Measurements from ENCODE around the gene NANOS3.

Gene NANOS3

GRCh38 chr19:13864667-13865570 lies 12.0 kb upstream of the NANOS3 start:
- DNase-seq (ENCODE audit: low spot score), result no peak

- DNase-seq (ENCODE audit: low spot score), result no peak
These were observed 11.1 kb upstream of the NANOS3 start for GRCh38 chr19:13865571-13866462.

GRCh38 chr19:13866463-13867046 lies 10.4 kb upstream of the NANOS3 start:
- DNase-seq (ENCODE audit: low spot score), result no peak

GRCh38 chr19:13868663-13869062 lies 8.3 kb upstream of the NANOS3 start:
- no peak for DNase-seq (ENCODE audit: low spot score)

GRCh38 chr19:13869281-13869680 lies 7.7 kb upstream of the NANOS3 start:
- no peak for DNase-seq (ENCODE audit: low spot score)

- DNase-seq (ENCODE audit: low spot score), result no peak
These were observed 6.1 kb upstream of the NANOS3 start for GRCh38 chr19:13870873-13871272.

DNA sequence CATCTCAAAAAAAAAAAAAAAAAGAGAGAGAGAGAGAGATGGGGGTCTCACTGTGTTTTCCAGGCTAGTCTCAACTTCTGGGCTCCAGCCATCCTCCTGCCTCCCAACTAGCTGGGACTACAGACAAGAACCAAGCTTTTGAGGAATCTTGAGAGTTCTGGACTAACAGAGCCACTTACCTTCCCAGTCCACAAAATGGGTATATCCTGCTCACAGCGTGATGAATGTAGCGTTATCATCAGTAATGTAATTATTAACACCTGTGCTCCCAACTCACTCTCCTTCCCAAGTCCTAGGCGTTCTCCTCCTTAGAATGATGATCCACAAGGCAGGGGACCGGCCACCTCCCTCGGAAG lies 4.6 kb upstream of the NANOS3 start:
- DNase-seq (ENCODE audit: low spot score), result no peak

- DNase-seq (ENCODE audit: low spot score), result peak; percentile 60
These were observed 4.1 kb upstream of the NANOS3 start for GRCh38 chr19:13872695-13873389.

GRCh38 chr19:13873834-13874515 lies 3.0 kb upstream of the NANOS3 start:
- no peak for DNase-seq (ENCODE audit: low spot score)

GRCh38 chr19:13875824-13876223 lies 1.1 kb upstream of the NANOS3 start:
- no peak for DNase-seq (ENCODE audit: low spot score)

GRCh38 chr19:13877303-13877702 lies 369 bp downstream of the NANOS3 start:
- DNase-seq (ENCODE audit: low spot score), result no peak

DNA sequence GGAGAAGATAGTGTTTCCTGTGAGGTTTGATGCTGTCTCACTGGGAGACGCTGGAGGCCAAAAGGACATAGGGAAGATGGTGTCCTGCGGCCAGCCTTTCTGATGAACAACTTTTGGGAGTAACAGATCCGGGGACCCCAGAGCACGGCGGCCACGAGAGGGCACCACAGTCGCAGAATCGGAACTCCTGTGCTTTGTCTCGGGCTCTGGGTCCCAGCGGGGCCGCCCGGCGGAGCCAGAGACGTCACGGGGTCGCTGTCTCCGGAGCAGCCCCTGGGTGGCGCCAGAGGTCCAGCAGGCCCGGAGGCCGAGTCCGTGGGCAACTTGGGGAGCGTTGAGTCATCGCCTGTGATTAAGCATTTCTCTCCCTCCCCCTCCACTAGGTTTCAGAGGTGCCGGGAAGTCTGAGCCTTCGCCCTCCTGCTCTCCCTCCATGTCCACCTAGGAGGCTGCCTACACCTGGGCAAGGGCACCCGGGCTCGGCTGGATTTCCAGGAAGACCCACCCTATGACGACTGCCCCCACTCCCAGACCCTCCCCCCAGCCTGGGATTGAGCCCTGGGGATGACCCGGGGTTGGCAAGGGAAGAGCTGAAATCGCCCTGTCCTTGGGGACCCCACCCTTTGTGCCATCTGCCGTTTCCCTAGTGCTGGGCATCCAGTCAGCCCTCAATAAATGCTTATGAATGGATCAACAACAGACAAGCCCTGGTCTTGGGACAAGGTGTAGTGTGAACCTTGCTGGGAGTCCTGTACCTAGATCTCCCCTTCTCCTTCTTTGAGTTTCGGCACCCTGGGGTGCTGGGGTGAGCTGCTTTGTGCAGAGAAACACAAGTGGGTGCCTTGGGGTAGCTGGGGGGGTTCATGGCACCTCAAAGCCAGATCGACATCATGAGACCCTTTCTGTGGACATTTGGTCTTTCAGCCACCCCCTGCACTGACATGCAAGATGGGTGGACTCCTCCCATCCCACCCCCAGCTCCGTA lies 3.4 kb downstream of the NANOS3 start:
- DNase-seq (ENCODE audit: low spot score), result peak; percentile 94

GRCh38 chr19:13881251-13881691 lies 4.3 kb downstream of the NANOS3 start:
- no peak for DNase-seq (ENCODE audit: low spot score)

- no peak for DNase-seq (ENCODE audit: low spot score)
These were observed 4.9 kb downstream of the NANOS3 start for GRCh38 chr19:13881692-13882418.

DNA sequence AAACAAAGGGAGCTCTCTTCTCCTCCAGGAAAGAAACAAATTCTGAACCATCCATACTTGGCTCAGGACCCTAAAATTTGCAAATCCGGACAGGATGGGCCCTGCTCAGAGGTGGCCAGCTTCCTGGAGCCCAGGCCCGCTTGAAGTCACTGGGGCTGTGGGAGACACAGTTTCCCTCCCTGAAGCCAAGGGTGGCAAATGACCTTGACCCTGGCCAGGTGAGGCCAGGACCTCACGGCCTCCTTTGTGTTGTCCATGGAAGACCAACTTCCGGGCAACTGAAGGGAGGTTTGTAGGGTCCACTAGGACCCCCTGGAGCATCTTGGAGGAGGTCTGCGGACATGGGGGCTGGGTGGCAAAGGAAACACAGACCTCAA lies 5.5 kb downstream of the NANOS3 start:
- no peak for DNase-seq (ENCODE audit: low spot score)

GRCh38 chr19:13882836-13883235 lies 5.9 kb downstream of the NANOS3 start:
- no peak for DNase-seq (ENCODE audit: low spot score)

- no peak for DNase-seq (ENCODE audit: low spot score)
These were observed 6.7 kb downstream of the NANOS3 start for GRCh38 chr19:13883516-13884064.

GRCh38 chr19:13884726-13885591 lies 8.0 kb downstream of the NANOS3 start:
- DNase-seq (ENCODE audit: low spot score), result no peak
